Spinal cord (tissue), 10 donors: ENCODE results near the gene MAPKBP1. TPM values are rescaled to one million over a fixed set of nuclear protein-coding genes. Genes with fewer than 3 reads are reported as not detected.
A peak's percentile ranks its signal among the peaks of the same experiment; 100 is the strongest.

Experiments used
- DNase-seq, 6 donors: peaks; one replicate each; pipeline versions ENCODE4 v3.0.0 to v3.0.0-alpha.2; 2013 to 2015; ENCODE audit warnings: low spot score in 6 of 6, low read depth in 4 of 6
- H3K27ac ChIP-seq: one replicate; pipeline ENCODE4 v1.5.1; 2013; ENCODE audit warnings: low read depth, low read length, control low read depth
- H3K27me3 ChIP-seq: one replicate; pipeline ENCODE4 v1.6.1; 2013; ENCODE audit warnings: low read length; ENCODE audit not compliant: control insufficient read depth, insufficient read depth
- H3K36me3 ChIP-seq: one replicate; pipeline ENCODE4 v1.6.1; 2013; ENCODE audit warnings: low read length; ENCODE audit not compliant: control insufficient read depth, insufficient read depth
- H3K4me1 ChIP-seq: one replicate; pipeline ENCODE4 v1.6.1; 2013; ENCODE audit warnings: low read length; ENCODE audit not compliant: control insufficient read depth, insufficient read depth
- H3K4me3 ChIP-seq: one replicate; pipeline ENCODE4 v1.5.1; 2013; ENCODE audit warnings: low read depth, low read length, control low read depth
- H3K9me3 ChIP-seq: one replicate; pipeline ENCODE4 v1.6.1; 2013; ENCODE audit warnings: low read length; ENCODE audit not compliant: control insufficient read depth, insufficient read depth
- WGBS: methylation state at CpG from one replicate; pipeline ENCODE4 v1.1.5; 2013; ENCODE audit warnings: missing lambda C conversion rate; ENCODE audit not compliant: insufficient coverage; 5-methylcytosine and 5-hydroxymethylcytosine counted together
- polyA plus RNA-seq, 2 donors: library from polyadenylated mRNA; unstranded; fragments of 120-200 nt; gene quantifications; one replicate each; pipeline ENCODE4 v1.2.1, GENCODE V29; 2013; ENCODE audit not compliant: insufficient read length in 2 of 2
- total RNA-seq, 2 donors: library from RNA; depleted of rRNA in 1 of 2; stranded (reverse); fragments of 120-200 nt in 1 of 2; fragments of >200 nt in 1 of 2; gene quantifications; one replicate each; pipeline versions ENCODE4 v1.2.3 to v1.2.4, GENCODE V29; 2013 to 2014
- donor health status: healthy.

MAPKBP1 gene
- total and polyA plus RNA-seq, 4 donors = 27.1 to 52.6 (median 31.8) TPM

DNA sequence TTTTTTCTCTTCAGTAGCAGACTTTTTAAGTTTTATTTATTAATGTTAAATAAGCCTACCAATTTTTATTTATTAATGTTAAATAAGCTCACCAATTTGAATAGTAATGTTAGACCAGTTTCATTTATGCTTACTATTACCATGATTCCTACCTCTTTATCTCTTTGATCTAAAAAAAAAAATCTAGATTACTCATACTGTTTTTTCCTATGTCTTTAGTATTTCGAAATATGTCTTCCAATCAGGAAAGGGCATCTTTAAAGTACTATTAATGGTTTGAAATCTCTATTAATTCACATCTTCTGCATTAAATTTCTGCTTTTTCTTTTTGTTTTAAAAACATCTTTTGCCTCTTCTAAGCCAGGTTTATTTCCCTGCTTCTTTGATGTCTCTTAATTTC lies 27.5 kb upstream of the MAPKBP1 start:
- WGBS = no CpG with 5 or more reads among the region's 1 CpG

DNA sequence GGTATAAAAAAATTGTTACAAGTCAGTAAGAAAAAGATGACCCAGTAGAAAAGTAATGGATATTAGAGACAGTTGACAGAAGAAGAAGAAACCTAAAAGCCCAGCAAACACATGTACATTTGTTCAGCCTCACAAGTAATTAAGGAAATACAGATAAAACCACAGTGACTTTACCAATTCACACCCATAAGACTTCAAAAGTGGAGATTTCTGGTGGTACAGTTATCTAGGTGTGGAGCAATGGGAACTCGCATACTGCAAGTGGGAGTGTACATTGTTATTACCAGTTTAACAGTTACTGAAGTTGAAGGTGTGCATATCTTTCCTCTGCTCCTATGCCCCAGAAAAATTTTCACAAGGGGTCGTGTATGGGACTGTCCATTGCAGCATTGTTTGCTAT lies 18.1 kb upstream of the MAPKBP1 start:
- no peaks in the 10 kb centered on the region for H3K9me3 ChIP-seq
- no peaks in the 10 kb centered on the region for H3K27me3 ChIP-seq
- no peak overlapping the region for H3K27ac ChIP-seq
- H3K4me1 ChIP-seq = no peaks in the 10 kb centered on the region
- no CpG with 5 or more reads among the region's 2 CpGs for WGBS
- peaks cover 11% of the 10 kb centered on the region for H3K36me3 ChIP-seq
- no peak overlapping the region for H3K4me3 ChIP-seq
- no peak for DNase-seq

More for the DNA sequence above, 27.5 kb upstream of the MAPKBP1 start:
- Histone ChIP-seq H3K9me3 (no peaks in the 10 kb centered on the region), H3K36me3 (peaks cover 15% of the 10 kb centered on the region), H3K4me1 (no peaks in the 10 kb centered on the region), H3K4me3 (no peak overlapping the region), H3K27ac (no peak overlapping the region), H3K27me3 (no peaks in the 10 kb centered on the region)
- DNase-seq = no peak

DNA sequence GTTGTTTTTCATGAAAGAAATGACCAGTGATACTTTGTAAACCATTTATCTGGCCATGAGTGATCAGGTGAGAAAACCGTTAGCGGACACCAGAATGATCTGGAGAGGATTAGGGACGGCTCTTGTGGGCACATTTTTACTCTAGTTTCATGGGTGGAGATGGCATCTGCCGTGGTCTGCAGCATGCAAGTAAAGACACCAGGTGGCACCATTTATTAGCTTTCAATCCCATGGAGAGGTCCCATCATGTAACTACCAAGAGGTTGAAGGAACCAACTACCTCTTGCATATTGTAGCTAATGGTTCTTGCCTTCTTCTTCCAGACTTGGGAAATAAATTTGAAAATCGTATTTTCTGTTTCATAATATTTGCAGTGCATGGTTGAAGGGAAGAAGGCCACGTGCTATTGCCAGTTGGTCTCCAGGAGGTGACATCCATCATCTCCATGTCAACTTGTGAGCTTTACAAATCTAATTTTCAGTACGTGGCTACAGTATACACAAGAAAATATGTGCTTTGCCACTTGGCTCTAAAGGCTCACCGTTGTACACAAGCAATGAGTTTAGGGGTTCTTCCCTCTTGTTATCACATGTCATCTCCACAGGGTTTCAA lies 1.5 kb upstream of the MAPKBP1 start:
- peaks cover 13% of the 10 kb centered on the region for H3K4me1 ChIP-seq
- 50% methylated on average over 3 of the region's 8 CpGs for WGBS
- H3K4me3 ChIP-seq = no peak overlapping the region
- H3K36me3 ChIP-seq = no peaks in the 10 kb centered on the region
- peak overlapping the region; percentile 89 for H3K27ac ChIP-seq
- H3K27me3 ChIP-seq = no peaks in the 10 kb centered on the region
- no peaks in the 10 kb centered on the region for H3K9me3 ChIP-seq
- DNase-seq = peak in 4 of 6 donors; percentile 20 to 75 (median 54)

- no CpG with 5 or more reads among the region's 5 CpGs for WGBS
- Histone ChIP-seq H3K4me1 (peaks cover 13% of the 10 kb centered on the region), H3K27ac (peak overlapping the region; percentile 89), H3K4me3 (peak overlapping the region; percentile 84), H3K27me3 (no peaks in the 10 kb centered on the region), H3K36me3 (no peaks in the 10 kb centered on the region), H3K9me3 (no peaks in the 10 kb centered on the region)
- DNase-seq = no peak
Observed at GRCh38 chr15:41773332-41773728, 954 bp upstream of the MAPKBP1 start.

- peak overlapping the region; percentile 89 for H3K27ac ChIP-seq
- DNase-seq = no peak
- peaks cover 13% of the 10 kb centered on the region for H3K4me1 ChIP-seq
- no peaks in the 10 kb centered on the region for H3K36me3 ChIP-seq
- H3K27me3 ChIP-seq = no peaks in the 10 kb centered on the region
- WGBS = 20% methylated on average over 4 of the region's 7 CpGs
- no peaks in the 10 kb centered on the region for H3K9me3 ChIP-seq
- peak overlapping the region; percentile 84 for H3K4me3 ChIP-seq
Observed at GRCh38 chr15:41773729-41774061, 589 bp upstream of the MAPKBP1 start.

GRCh38 chr15:41774882-41775417 lies 666 bp downstream of the MAPKBP1 start:
- peak in 1 of 6 donors; percentile 26 for DNase-seq
- 15% methylated on average over 14 of the region's 19 CpGs for WGBS
- H3K27me3 ChIP-seq = no peaks in the 10 kb centered on the region
- no peaks in the 10 kb centered on the region for H3K9me3 ChIP-seq
- H3K36me3 ChIP-seq = no peaks in the 10 kb centered on the region
- H3K4me1 ChIP-seq = peaks cover 19% of the 10 kb centered on the region
- peak overlapping the region; percentile 89 for H3K27ac ChIP-seq
- H3K4me3 ChIP-seq = peak overlapping the region; percentile 84

DNA sequence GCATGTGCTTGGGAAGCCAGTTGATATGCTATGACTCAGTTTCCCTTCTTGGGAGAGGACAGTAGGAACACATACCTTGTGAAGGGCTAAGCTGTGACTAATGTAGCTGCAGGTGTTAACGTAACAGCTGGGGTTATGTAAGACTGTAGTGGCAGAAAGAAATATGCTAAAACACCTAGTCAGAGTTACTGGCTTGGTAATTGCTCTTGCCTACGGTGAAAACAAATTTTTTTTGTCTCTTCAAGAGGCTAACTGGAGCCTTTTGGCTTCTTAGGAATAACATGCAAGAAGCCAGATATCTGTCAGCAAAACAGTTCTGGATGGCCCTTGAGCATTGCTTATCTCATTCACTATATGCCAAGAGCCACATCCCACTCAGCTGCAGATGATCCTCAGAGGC lies 1.4 kb downstream of the MAPKBP1 start:
- H3K4me1 ChIP-seq = peaks cover 20% of the 10 kb centered on the region
- no peaks in the 10 kb centered on the region for H3K36me3 ChIP-seq
- whole genome bisulfite sequencing = 25% methylated on average over 2 of the region's 2 CpGs
- H3K27ac ChIP-seq = peak overlapping the region; percentile 21
- no peaks in the 10 kb centered on the region for H3K27me3 ChIP-seq
- no peaks in the 10 kb centered on the region for H3K9me3 ChIP-seq
- DNase-seq = no peak
- H3K4me3 ChIP-seq = peak overlapping the region; percentile 84

DNA sequence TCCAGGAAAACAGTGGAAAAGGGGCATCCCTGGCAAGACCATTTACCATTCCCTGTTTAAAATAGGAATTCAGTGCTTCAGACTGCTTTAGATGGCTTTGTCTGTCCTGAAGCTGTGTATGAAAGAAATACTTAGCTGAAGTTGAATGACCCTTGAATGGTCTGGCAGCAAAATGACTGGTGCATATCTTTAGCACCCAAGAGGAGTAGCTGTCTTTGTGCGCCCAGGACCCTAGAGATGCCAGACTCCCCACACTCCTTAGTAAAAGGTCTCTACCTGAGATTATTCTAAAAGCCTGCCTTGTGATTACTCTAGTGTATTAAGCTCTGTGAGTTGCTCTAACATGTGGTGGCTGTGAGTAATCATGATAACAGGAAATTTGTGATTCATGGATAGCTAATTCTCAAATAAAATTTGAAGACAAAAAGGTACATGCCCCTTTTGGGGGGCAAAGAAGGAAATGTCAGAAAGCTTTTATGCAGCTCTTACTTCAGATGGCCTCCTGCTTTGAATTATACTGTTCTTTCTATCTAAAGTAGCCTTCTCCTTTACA lies 3.2 kb downstream of the MAPKBP1 start:
- no peak for DNase-seq
- H3K27me3 ChIP-seq = no peaks in the 10 kb centered on the region
- no peaks in the 10 kb centered on the region for H3K36me3 ChIP-seq
- no CpG with 5 or more reads among the region's 1 CpG for WGBS
- H3K27ac ChIP-seq = no peak overlapping the region
- no peak overlapping the region for H3K4me3 ChIP-seq
- H3K9me3 ChIP-seq = no peaks in the 10 kb centered on the region
- peaks cover 20% of the 10 kb centered on the region for H3K4me1 ChIP-seq

DNA sequence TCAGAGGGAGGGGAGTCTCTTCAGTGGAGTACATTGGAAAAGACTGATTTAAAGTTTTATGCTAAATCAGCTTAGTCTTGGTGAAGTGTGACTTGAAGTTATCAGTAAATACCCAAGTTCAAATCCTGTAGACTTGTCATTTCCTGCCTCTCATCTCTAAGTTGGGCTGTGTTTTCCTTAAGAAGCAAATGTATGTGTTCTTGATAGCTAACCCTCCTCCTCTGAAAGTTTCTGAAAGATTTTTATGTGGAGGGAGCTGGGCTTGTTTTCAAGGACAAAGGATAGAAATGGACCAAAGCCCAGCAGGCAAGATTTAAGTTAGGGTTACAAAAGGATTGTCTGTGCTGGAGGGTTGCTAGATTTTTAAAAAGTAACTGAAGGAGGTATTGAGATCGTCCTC lies 4.2 kb downstream of the MAPKBP1 start:
- no peak overlapping the region for H3K4me3 ChIP-seq
- no CpG with 5 or more reads among the region's 1 CpG for WGBS

DNA sequence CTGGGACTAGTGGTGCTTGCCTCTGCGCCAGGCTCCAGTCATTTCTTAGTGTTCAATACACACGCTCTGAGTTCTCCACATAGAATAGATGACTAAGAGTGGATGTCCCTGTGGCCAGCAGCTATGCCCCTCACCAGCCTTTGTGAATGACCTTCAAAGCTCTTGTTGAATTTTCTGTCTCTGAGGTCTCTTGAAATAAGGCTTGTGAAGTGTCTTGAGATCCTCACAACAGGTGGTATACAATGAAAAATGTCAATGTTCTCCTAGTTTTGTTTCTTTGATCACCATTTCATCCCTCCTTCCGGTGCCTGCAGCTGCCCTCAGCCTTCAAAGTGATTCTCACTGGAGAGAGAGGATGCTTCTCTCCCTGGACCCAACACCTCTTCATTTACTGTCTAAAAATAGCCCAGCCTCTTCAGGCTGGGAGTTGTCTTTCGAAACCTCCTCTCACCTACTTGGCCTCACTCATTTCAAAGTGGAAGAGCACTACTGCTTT lies 5.4 kb downstream of the MAPKBP1 start:
- no peak for DNase-seq
- no peaks in the 10 kb centered on the region for H3K36me3 ChIP-seq
- H3K27ac ChIP-seq = no peak overlapping the region
- H3K4me1 ChIP-seq = peaks cover 13% of the 10 kb centered on the region
- no peaks in the 10 kb centered on the region for H3K9me3 ChIP-seq
- no CpG with 5 or more reads among the region's 4 CpGs for WGBS
- no peaks in the 10 kb centered on the region for H3K27me3 ChIP-seq
- no peak overlapping the region for H3K4me3 ChIP-seq

More for the DNA sequence above, 4.2 kb downstream of the MAPKBP1 start:
- no peak overlapping the region for H3K27ac ChIP-seq
- DNase-seq = no peak
- no peaks in the 10 kb centered on the region for H3K9me3 ChIP-seq
- peaks cover 18% of the 10 kb centered on the region for H3K4me1 ChIP-seq
- no peaks in the 10 kb centered on the region for H3K36me3 ChIP-seq
- H3K27me3 ChIP-seq = no peaks in the 10 kb centered on the region
